GM19455 (cell line): Measurements from ENCODE around the gene DCN.
"Not testable (repeated sequence)": the region's sequence is repeated elsewhere in the genome, so short reads cannot be mapped to it uniquely, and the experiment has no call there.

Experiments
- ATAC-seq: cut with Tn5 transposase; IDR thresholded peaks from one replicate; pipeline ENCODE4 v1.9.1; 2021; ENCODE audit not compliant: unreplicated experiment

DCN gene, protein sequence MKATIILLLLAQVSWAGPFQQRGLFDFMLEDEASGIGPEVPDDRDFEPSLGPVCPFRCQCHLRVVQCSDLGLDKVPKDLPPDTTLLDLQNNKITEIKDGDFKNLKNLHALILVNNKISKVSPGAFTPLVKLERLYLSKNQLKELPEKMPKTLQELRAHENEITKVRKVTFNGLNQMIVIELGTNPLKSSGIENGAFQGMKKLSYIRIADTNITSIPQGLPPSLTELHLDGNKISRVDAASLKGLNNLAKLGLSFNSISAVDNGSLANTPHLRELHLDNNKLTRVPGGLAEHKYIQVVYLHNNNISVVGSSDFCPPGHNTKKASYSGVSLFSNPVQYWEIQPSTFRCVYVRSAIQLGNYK

DNA sequence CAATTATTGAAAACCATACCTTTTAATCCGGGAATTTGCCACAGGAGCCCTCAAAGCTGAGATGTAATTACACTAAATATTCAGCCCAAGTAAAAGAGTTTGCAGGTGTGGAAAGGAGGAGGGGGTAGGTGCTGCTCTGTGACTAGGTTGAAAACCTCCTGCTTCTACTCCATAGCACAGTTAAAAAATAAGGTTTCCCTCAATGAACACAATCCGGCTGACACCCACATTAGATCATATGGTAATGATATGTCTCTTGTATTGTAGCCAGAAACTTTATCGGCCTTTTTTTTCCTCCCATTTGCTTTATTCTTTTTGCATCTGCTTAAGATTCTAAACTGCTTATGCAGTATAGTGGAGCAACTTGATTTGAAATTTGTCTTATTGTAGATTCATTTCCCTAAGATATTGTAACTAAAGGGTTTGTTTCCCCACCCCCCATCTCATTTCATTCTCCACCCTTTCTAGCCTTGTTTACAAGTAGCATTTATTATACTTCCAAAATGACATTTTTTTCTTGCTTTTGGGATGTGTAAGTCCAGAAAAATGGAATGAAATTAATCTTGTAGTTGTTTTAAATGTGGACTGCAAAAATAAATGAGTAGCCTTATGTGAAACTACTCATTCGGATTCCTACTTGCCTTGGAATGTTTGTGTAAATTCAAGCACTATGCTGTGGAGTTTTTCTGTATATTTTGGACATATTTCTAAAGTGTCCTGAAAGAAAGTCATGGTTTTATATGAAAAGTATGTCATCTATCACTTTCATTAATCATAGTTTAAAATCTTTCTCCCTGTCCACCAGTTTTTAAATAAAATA is at the start of gene DCN:
Gene DCN (minus strand): TSS at position 182 of the 820 bp plus-strand sequence. CDS start 4,265 bp downstream, outside the sequence.
- ATAC-seq: no peak

DNA sequence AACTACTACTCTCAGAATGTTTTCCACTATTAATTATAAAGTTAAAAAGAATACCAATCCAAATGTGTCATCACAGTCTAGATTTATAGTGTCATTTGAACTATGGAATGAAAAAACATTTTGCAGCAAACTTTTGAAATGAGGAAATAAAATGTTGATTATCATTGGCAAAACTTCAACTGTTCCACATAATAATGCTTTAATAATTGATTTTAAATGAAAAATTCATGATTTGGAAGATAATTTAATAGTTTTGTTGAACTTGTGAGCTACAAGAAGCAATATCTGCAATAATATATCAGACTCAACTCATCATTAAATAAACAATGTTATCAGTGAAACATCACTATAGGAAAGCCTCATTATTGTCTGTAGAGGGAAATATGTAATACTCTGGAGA is 48.2 kb upstream of the DCN start:
- ATAC-seq: no peak

DNA sequence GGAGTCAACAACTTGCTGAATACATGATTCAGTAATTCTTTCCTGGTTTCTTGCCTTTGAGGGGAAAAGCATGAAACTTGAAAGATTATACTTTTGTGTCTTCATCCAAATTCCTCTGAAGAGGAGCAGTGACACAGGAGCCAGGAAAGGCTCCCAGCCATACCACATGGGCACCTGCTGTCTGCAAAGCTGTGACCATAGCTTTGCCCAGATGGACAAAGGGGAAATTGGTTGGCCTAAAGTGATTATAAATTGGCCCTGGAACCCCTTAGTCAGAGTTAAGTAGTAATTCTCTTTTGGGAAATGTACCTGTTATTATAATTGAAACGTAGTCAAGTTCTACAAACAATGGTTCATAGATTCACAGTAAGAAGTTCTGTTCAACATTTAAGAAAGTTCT is 44.3 kb upstream of the DCN start:
- ATAC-seq: no peak

DNA sequence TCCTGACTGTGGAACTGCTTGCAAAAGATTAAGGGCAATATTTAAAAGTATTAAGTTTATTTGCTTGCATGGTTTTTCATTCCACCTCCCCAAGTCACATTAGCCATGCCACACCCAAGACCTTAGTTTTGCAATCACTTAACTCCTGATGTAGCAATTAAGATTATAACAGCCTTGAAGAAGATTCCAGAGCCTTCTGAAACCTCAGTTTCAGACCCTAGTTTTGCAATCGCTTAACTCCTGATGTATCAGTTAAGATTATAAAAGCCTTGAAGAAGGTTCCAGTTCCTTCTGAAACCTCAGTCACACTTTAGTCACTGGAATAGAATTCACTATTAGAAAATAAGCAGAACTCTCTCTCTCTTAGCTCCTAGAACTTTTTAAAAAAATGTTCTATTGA is 42.7 kb upstream of the DCN start:
- no peak for ATAC-seq

DNA sequence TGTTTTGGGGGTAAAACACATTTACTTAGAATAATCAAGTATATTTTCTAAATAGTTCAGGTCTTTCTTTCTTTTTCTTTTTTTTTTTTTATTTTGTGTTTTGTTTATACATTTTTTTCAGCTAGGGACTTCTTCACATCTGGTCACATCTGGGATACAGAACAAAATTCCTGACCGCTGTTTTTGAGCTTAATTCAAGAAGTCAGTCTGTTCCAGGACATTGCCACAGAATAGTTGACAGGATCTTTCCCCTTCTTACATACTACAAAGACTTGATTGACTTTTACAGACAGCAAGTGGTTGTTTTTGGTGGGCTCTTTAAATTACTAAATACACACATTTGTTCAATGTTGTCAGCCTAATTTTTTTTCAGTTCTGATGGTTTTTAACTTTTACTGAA is 41.8 kb upstream of the DCN start:
- ATAC-seq: no peak

DNA sequence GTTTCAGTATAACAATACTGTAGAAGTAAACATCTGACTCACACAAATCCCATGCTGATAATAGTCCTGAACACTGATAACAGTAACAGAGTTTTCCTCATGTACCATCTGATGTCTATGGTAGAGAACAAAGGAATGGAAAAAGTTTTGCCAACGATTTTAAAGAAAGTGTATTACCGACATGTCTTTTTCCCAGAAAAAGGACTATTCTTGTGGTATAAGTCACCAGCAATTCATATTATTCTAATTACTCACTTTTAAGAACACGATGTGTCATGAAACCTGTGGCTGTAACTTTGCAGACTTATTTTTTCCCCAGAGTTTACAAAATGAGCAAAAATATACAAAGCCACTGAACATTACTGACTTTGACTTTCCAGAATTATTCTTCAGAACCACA is 40.1 kb upstream of the DCN start:
- ATAC-seq: no peak

DNA sequence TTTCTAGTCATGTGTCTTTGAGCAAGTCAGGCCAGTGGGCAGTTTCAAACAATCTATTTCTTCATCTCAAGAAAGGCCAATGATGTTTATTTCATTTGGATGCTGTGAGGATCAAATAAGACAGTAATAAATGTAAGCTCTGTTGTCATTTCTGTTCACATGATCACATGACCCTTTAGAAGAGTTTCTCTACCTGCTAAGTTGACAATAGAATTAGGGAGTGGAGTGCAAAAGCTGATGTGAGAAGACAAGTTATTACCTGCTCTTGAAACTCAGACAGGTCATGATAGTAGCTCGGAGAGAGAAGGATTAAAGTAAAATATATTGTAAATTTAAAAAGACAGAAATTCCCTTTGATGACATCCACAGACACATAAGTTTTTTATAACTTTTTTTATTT is 37.3 kb upstream of the DCN start:
- no peak for ATAC-seq

DNA sequence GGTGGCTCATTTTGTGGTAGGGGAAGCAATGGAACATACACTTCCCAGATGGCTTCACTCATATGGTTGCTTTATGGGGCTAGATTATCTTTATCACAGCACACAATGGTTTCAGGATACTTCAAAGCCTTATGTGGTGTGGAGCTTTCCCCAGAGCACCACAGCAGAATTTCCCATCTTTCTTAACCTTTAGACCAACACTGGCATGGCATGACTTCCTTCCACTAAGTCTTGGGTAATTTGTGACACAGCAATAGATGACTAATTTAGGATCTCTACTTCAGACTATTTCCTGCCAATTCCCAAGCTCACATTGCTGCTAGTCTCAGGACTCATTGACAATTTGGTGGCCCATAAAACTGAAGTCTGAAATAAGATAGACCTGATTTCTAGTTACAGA is 36.9 kb upstream of the DCN start:
- no peak for ATAC-seq

DNA sequence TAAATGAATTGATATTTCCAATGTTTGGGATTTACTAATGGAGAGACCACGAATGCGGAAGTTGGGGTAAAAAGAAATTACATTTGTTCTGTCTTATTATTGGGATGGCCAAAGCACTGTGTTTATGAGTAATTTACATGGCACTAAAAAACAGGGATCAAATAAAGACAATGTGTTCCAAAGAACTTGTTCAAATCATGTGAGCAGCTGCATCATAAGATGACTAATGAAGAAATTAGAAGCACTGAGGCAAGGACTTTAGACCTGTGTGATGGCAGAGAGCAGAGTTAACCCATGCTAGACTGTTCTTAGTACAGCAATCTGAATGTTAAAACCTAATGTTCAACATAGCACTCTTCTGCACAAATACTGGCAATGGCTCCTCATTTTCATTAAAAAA is 34.3 kb upstream of the DCN start:
- ATAC-seq: no peak

DNA sequence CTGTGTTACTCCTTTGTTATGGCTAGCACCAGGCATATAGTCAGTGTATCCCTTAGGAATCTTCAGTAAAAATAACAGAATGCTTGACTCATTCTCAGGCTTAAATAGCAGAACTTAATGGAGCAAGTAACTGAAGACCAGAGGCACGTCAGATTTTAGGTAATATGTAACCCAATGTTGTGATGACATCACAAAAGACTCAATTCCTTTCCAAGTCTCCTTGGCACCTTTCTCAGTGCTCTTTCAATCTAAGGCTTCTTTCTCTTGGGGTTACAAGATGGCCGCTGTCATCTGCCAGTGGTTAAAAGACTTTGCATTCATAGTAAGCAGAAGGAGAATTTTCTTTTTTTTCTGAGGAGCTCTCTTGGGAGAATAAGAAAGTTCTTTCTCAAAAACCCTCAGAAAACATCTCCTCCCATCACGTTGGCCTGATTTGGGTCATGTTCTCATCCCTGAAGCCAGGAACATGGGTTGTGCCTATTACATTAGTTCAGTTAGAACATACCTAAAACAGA is 33.4 kb upstream of the DCN start:
- ATAC-seq: no peak

DNA sequence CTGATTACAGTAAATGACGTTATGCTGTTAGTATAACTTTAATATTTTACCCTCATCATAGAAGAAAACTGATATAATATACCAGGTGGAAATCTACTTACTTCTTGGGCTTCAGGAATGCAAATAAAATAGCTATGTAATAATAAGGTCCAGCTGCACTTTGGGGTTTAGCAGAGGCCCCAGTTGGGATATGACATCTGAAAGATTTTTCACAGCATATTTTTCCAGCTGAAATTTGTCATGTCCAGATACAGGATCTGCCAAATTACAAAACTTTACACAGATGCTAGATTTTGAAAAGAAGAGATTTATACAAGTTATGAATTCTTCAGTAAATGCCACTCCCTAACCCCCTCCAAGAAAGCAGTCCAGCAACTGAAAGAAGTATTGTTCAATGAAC is 29.2 kb upstream of the DCN start:
- ATAC-seq: no peak

DNA sequence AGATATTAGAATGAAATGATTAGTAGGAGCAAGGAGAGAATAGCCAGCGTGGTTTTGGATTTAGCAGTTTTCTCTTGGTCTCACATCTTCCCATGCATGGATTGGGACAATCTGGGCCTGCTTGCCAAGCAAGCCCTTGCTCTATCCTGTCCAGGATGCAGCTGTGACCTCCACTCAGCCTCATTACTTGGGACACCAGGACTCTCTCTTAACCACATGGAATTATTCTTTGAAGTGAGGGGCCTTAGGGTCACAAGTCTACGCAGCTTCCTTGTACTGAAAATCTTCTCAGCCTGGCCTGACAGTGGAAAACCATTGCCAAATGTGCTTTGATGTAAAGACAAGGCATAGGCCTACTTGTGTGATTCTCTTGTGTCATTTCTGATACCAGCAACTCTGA is 28.0 kb upstream of the DCN start:
- ATAC-seq: no peak

DNA sequence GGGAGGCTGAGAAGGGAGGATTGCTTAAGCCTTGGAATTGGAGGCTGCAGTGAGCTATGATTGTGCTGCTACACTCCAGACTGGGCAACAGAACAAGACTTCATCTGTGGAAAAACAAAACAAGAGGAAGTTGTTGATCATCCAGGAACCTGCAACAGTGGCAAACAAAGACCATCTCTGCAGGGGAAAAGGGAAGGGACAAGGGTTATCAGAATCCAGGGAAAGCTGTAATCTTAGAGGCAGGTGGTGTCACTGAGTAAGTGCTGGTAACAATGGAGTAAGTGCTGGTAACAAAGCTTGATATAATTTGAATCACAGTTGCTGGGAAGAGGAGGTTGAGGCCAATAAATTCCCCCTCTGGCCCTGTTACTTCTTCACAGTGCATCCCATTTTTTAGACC is 27.5 kb upstream of the DCN start:
- no peak for ATAC-seq

DNA sequence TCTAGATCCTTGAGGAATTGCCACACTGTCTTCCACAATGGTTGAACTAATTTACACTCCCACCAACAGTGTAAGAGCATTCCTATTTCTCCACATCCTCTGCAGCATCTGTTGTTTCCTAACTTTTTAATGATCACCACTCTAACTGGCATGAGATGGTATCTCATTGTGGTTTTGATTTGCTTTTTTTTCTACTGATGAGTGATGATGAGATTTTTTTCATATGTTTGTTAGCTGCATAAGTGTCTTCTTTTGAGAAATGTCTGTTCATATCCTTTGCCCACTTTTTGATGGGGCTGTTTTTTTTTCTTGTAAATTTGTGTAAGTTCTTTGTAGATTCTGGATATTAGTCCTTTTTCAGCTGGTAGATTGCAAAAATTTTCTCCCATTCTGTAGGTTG is 24.7 kb upstream of the DCN start:
- not testable (repeated sequence) for ATAC-seq

DNA sequence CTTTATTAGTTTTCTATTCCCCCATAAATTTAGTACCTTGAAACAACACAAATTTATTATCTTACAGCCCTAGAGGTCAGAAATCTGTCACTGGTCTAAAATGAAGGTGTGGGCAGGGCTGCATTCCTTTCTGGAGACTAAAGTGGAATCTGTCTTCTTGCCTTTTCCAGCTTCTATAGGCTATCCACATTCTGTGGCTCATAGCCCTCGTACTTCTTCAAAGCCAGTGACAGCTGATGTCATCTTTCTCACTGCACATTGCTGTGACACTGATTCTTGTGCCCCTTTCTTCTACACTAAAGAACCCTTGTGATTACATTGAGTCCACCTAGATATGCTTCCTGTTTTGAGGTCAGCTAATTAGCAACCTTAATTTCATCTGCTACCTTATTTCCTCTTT is 23.2 kb upstream of the DCN start:
- no peak for ATAC-seq

DNA sequence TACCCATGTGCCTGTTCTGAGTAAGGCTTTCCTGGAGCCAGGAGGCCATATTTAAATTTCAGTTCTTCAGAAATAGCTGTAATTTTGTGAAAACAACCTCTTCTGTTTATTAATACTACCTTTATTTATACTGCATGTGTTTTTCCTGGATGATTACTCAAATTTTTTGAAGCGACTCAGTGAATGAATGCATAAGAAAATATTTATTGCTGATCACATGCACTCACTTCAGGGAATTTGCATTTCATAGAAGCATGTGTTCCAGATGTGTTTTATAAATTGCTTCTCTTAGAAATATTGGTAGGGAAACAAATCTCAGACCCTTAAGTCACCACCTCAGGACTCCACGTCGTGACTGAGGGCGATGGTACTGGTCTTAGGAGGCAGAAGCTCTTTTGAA is 21.8 kb upstream of the DCN start:
- no peak for ATAC-seq

DNA sequence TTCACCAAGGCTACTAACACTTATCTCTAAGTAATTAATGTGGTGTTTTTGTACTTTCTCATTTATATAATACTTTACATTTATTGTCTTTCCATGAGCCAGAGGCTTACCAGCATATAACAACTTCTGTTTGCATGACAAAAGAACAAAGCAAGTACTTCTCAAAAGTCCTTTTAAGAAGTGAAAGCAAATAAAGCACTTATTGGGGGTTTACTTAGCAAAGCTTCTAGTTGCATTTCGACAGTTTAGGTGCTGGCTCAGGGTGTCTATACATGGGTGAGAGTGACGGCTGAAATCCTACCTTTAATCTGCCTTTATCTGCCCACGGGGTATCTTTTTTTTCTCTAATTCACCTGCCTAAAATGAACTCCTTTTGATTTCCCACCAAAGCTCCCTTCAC is 21.0 kb upstream of the DCN start:
- ATAC-seq: no peak

DNA sequence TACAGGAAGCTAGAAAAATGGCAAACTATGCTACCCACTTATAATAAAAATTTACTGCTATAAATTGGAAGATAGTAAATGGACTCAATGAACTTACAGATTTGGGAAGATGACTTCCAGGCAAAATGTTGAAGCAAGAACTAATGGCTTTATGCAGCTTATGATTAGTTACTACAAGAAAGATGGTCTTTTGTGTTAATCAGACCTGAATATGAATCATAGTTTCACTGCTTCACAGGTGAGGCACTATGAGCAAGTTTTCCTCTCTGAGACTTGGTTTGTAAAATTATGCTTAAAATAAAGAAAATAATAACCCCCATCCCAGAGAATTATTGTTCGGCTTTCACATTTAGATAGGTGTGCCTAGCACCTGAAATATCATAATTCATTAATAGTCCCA is 19.8 kb upstream of the DCN start:
- no peak for ATAC-seq

DNA sequence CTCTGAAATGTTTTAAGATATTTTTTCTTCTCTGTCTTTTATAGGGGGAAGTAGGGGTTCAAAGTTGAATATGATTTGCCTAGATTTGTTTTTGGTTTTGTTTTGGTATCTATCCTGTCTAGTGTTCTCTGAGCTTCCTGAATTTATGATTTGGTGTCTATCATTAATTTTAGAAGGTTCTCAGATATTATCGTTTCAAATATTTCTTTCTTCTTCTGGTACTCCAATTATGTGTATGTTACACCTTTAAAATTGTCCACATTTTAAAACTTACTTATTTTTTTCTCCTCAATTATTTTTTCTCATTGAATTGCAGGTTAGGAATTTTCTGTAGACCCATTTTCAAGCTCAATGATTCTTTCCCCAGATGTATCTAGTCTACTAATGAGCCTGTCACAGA is 13.8 kb upstream of the DCN start:
- no peak for ATAC-seq

DNA sequence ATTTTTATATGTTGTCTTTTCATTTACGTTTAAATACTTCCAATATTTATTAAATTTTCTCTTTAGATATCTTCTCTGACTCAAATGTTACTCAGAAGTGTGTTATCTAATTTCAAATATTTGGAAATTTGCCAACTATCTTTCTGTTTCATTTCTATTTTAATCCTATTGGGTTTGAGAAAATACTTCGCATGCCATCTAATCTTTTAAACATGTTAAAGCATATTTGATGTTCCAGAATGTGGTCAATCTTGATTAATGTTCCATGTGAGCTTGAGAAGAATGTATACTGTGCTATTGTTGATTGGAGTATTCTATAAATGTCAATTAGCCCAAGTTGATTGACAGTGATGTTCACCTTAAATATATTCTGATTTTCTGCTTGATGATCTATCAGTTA is 11.9 kb upstream of the DCN start:
- ATAC-seq: no peak

DNA sequence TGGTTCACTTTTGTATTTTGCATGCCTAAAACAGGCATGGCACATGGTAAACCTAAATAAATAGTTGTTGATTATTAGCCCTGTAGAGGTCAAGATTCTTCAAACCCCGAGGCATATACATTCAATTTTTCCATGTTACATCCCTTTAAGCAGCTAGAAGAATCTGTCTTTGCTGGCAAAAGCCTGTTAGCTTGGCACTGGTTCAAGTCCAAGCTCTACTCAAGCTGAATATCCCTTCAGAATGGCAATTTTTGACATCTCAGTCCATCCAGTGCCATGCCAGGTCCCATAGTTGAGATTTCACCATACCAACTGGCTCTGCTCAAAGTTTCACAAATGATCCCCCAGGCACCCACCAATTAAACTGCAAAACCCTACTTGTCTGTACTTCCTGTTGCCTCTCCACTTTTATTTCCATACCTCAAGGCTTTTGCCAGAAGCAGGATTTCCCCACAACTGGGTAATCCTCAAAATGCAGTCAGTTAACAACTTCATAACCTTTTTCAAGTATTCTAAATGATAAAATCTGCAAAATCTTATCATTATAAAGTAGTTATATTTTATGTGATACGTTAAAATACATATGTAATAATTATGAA is 9.0 kb upstream of the DCN start:
- no peak for ATAC-seq

DNA sequence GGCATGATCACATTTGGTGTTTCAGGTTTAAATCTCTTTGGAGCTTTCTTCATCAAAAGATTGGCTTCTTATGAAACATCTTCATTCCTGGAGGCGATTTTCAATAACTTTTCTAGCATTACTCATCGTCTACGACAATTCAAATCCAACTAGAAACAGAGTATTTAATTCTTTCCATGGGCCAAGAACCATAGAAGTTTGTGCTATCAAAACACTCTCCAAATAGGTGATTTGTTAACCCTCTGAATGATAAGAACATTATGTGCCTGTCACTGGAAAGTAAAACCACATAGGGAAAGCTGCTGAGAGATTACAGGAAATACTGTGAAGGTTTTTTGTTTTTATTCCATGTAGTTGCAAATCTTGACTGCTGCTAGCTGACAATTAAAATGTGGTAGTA is 6.9 kb upstream of the DCN start:
- no peak for ATAC-seq
